ENCODE data around the gene NDUFB2.

- TF ChIP-seq POLR2A (IDR thresholded peaks at IDR 0.05), result no peak
- TF ChIP-seq, protein P1, sequence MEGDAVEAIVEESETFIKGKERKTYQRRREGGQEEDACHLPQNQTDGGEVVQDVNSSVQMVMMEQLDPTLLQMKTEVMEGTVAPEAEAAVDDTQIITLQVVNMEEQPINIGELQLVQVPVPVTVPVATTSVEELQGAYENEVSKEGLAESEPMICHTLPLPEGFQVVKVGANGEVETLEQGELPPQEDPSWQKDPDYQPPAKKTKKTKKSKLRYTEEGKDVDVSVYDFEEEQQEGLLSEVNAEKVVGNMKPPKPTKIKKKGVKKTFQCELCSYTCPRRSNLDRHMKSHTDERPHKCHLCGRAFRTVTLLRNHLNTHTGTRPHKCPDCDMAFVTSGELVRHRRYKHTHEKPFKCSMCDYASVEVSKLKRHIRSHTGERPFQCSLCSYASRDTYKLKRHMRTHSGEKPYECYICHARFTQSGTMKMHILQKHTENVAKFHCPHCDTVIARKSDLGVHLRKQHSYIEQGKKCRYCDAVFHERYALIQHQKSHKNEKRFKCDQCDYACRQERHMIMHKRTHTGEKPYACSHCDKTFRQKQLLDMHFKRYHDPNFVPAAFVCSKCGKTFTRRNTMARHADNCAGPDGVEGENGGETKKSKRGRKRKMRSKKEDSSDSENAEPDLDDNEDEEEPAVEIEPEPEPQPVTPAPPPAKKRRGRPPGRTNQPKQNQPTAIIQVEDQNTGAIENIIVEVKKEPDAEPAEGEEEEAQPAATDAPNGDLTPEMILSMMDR (IDR thresholded peaks at IDR 0.05), result no peak
These were observed 17.7 kb upstream of the NDUFB2 start for GRCh38 chr7:140678816-140679130.
